GM12878 (cell line): ENCODE results near the gene PDCD10. TPM values are rescaled to one million over a fixed set of nuclear protein-coding genes. Genes with fewer than 3 reads are reported as not detected.

Experiments
- ATAC-seq: fragments of 200-7000 bp; cut with Tn5 transposase; 3 replicates; pipeline ENCODE4 v1.9.1; 2020; ENCODE audit warnings: mild to moderate bottlenecking, moderate library complexity
- BruUV-seq: library from RNA; stranded (reverse); fragments of 400-500 nt; replicated peaks from 2 replicates; lab custom pipeline; 2021; lab: Mats Ljungman, UMichigan
- CTCF ChIA-PET: fragments of 300-600 bp; sonication (Branson Sonifier 250); formaldehyde crosslinking; extraction: SDS; loops from one replicate; lab custom pipeline; 2021; ENCODE audit warnings: inconsistent platforms; lab: Yijun Ruan, JAX
- POLR2A ChIA-PET: fragments of 350-600 bp; formaldehyde crosslinking; extraction: SDS; loops from one replicate; lab custom pipeline; 2021; ENCODE audit warnings: inconsistent platforms; lab: Charles Lee
- RAD21 ChIA-PET: fragments of 300-600 bp; sonication (Branson Sonifier 250); formaldehyde crosslinking; loops from one replicate; lab custom pipeline; 2023; ENCODE audit warnings: antibody characterized with exemption; ENCODE audit not compliant: unreplicated experiment; lab: Charles Lee
- SMC1A ChIA-PET: fragments of 300-600 bp; sonication (Branson Sonifier 250); formaldehyde crosslinking; loops from one replicate; lab custom pipeline; 2023; ENCODE audit not compliant: unreplicated experiment, uncharacterized antibody; lab: Charles Lee
- DNase-seq: peaks from one replicate; pipeline ENCODE4 v3.0.0-alpha.2; 2011; ENCODE audit warnings: low read depth, low spot score
- FAIRE-seq: peaks from 3 replicates; lab custom pipeline; 2011; peaks lifted over from hg19 to GRCh38; lab: Jason Lieb, UNC
- H2AFZ ChIP-seq: 2 replicates; pipeline ENCODE4 v1.6.0; 2011; ENCODE audit warnings: low read depth, low read length, control low read depth; ENCODE audit not compliant: control insufficient read depth
- H3K27ac ChIP-seq: 2 replicates; pipeline ENCODE4 v1.5.1; 2011; ENCODE audit warnings: control low read depth; ENCODE audit not compliant: control insufficient read depth, insufficient read depth
- H3K27me3 ChIP-seq, 2 experiments: replicated peaks in 1 of 2; 2 replicates each; pipeline versions ENCODE4 v1.6.0 to v1.6.1; 2011; ENCODE audit warnings: low read length in 1 of 2; ENCODE audit not compliant: control insufficient read depth in 2 of 2, insufficient read depth in 2 of 2
- H3K36me3 ChIP-seq, 2 experiments: 2 replicates each; pipeline ENCODE4 v1.5.1; 2011; ENCODE audit warnings: low read length in 1 of 2; ENCODE audit not compliant: control insufficient read depth in 2 of 2, insufficient read depth in 2 of 2
- H3K4me1 ChIP-seq: 2 replicates; pipeline ENCODE4 v1.6.1; 2011; ENCODE audit warnings: mild to moderate bottlenecking, low read length, moderate library complexity, mixed read lengths; ENCODE audit not compliant: control insufficient read depth, insufficient read depth
- H3K4me2 ChIP-seq: 2 replicates; pipeline ENCODE4 v1.6.0; 2011; ENCODE audit warnings: control low read depth; ENCODE audit not compliant: control insufficient read depth, insufficient read depth
- H3K4me3 ChIP-seq: fragments of 200-600 bp; sonication (generic); 2 replicates; pipeline ENCODE4 v1.5.1; 2016
- H3K79me2 ChIP-seq: 2 replicates; pipeline ENCODE4 v1.6.0; 2011; ENCODE audit warnings: low read length; ENCODE audit not compliant: control insufficient read depth, insufficient read depth
- H3K9ac ChIP-seq: 2 replicates; pipeline ENCODE4 v1.8.0; 2011; ENCODE audit warnings: low read length, control low read depth, mixed read lengths; ENCODE audit not compliant: control insufficient read depth, insufficient read depth
- H3K9me3 ChIP-seq: replicated peaks from 3 replicates; pipeline ENCODE4 v1.5.1; 2011; ENCODE audit warnings: mild to moderate bottlenecking, low read length; ENCODE audit not compliant: control insufficient read depth, insufficient read depth
- H4K20me1 ChIP-seq: 2 replicates; pipeline ENCODE4 v1.6.0; 2011; ENCODE audit not compliant: control insufficient read depth, insufficient read depth
- BMI1 ChIP-seq: fragments of 450-650 bp; IDR thresholded peaks from 2 replicates; pipeline ENCODE4 v1.6.1; 2016; ENCODE audit warnings: mild to moderate bottlenecking, moderate library complexity, borderline replicate concordance
- CHD1 ChIP-seq: IDR thresholded peaks from 2 replicates; pipeline ENCODE4 v1.6.1; 2012; ENCODE audit warnings: low read depth, low read length, improper control_type of control experiment
- EGR1 ChIP-seq, 2 experiments: IDR thresholded peaks; 1 replicate in 1 of 2; 2 replicates in 1 of 2; pipeline ENCODE4 v1.6.1; 2011 to 2012; ENCODE audit warnings: low read depth in 2 of 2, low read length in 2 of 2, borderline replicate concordance in 1 of 2, mild to moderate bottlenecking in 1 of 2, moderate library complexity in 1 of 2
- HCFC1 ChIP-seq: fragments of 150-350 bp; IDR thresholded peaks from 2 replicates; pipeline ENCODE4 v1.6.1; 2014; ENCODE audit warnings: low read length
- KLF5 ChIP-seq: fragments of 450-650 bp; IDR thresholded peaks from 2 replicates; pipeline ENCODE4 v1.6.1; 2014; ENCODE audit warnings: mild to moderate bottlenecking; ENCODE audit not compliant: partially characterized antibody
- LARP7 ChIP-seq: fragments of 450-650 bp; IDR thresholded peaks from 2 replicates; pipeline ENCODE4 v1.6.1; 2017; ENCODE audit warnings: mild to moderate bottlenecking
- MXI1 ChIP-seq: fragments of 150-350 bp; IDR thresholded peaks from 2 replicates; pipeline ENCODE4 v1.6.1; 2011; ENCODE audit warnings: low read depth, mild to moderate bottlenecking, inconsistent platforms, low read length, improper control_type of control experiment
- NR2C1 ChIP-seq: fragments of 450-650 bp; IDR thresholded peaks from 2 replicates; pipeline ENCODE4 v1.6.1; 2017; ENCODE audit warnings: antibody characterized with exemption, mild to moderate bottlenecking, moderate library complexity
- PAX5 ChIP-seq: IDR thresholded peaks from 2 replicates; pipeline ENCODE4 v1.6.1; 2011; ENCODE audit warnings: low read depth, low read length, borderline replicate concordance
- PML ChIP-seq: IDR thresholded peaks from 2 replicates; pipeline ENCODE4 v1.6.1; 2012; ENCODE audit warnings: low read length, inconsistent platforms
- POLR2AphosphoS2 ChIP-seq: IDR thresholded peaks from 2 replicates; pipeline ENCODE4 v1.6.1; 2011; ENCODE audit warnings: low read depth, mild to moderate bottlenecking, low read length, improper control_type of control experiment, moderate library complexity
- SMAD1 ChIP-seq: fragments of 450-650 bp; IDR thresholded peaks from 2 replicates; pipeline ENCODE4 v1.6.1; 2018; ENCODE audit warnings: mild to moderate bottlenecking, low read depth; ENCODE audit not compliant: partially characterized antibody
- SMARCA5 ChIP-seq: fragments of 450-650 bp; IDR thresholded peaks from 2 replicates; pipeline ENCODE4 v1.6.1; 2017; ENCODE audit warnings: mild to moderate bottlenecking
- TCF3 ChIP-seq: IDR thresholded peaks from 2 replicates; pipeline ENCODE4 v1.6.1; 2012; ENCODE audit warnings: low read depth, mild to moderate bottlenecking, low read length, borderline replicate concordance; ENCODE audit not compliant: insufficient read depth
- WGBS: methylation state at CpG from one replicate; pipeline ENCODE4 v1.1.6; 2016; ENCODE audit warnings: low lambda C conversion rate; ENCODE audit not compliant: insufficient replicate concordance, insufficient coverage; ENCODE audit errors: missing lambda C conversion rate; 5-methylcytosine and 5-hydroxymethylcytosine counted together
- in situ Hi-C: fragments of 300-500 bp; cut with MboI; formaldehyde crosslinking; loops from 9 replicates; pipeline ENCODE4 v1.14.3; 2018; ENCODE audit warnings: mixed read lengths
- intact Hi-C: fragments of 100-400 bp; cut with micrococcal nuclease; formaldehyde crosslinking; loops from one replicate; pipeline ENCODE4 v1.14.2; 2022; ENCODE audit not compliant: unreplicated experiment
- polyA plus RNA-seq, 11 experiments: library from polyadenylated mRNA; depleted of rRNA in 4 of 11; unstranded in 6 of 11; stranded (reverse) in 5 of 11; fragments of >200 nt; fragmentation: Nextera tagmentation in 4 of 11; fragmentation: Illumina TruSeq in 1 of 11; extraction: Ambion mirVana in 4 of 11; extraction: Trizol in 1 of 11; gene quantifications; 1 replicate in 1 of 11; 2 replicates in 10 of 11; pipeline versions ENCODE4 v1.2.1 to v1.2.3, GENCODE V29; 2011 to 2016; ENCODE audit warnings: inconsistent platforms in 2 of 11, missing spikeins in 2 of 11, low read depth in 1 of 11
- total RNA-seq, 4 experiments: library from RNA; depleted of rRNA in 3 of 4; stranded (reverse); fragments of >200 nt in 3 of 4; fragmentation: Illumina TruSeq in 1 of 4; extraction: Trizol in 1 of 4; gene quantifications; 2 replicates each; pipeline versions ENCODE4 v1.2.1 to v1.2.3, GENCODE V29; 2013 to 2021
- TF ChIP-seq, protein P1 (sequence below): fragments of 450-650 bp; IDR thresholded peaks from 2 replicates; pipeline ENCODE4 v1.6.1; 2014; ENCODE audit warnings: mild to moderate bottlenecking
- TF ChIP-seq, protein P2 (sequence below): fragments of 150-350 bp; IDR thresholded peaks from 2 replicates; pipeline ENCODE4 v1.6.1; 2014; ENCODE audit warnings: mild to moderate bottlenecking, low read depth, low read length

The PDCD10 gene
- total and polyA plus RNA-seq, 10 of the 15 experiments (the other 5 are each of a cell fraction or from before 2014, with no cell fraction given): 64.1 to 247 (median 125) TPM

DNA sequence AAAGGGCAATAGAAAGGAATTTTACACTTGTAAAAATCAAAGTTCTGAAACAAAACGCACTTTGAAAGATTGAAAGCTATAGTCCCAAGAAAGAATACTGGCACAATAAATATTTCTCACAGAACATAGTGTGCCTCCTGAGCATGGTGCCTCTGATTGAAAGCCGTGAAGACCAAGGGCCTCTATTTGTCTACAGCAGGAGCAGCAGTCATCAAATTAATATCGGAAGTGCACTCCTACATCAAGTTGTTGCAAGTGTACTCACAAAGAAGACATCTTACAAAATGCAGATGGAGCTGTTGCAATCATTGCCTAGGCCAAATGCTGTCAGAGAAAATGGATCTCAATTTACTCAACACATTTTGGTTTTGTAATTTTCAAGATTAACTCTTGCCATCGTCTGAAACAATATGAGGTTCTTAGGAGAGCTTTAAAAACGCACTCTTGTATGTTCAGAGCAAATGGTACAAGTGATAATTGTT, 71.7 kb downstream of the PDCD10 start:
- CTCF ChIA-PET: interaction anchor here (0.9 to 1.3 kb wide), 3 partner anchors 11 to 78 kb away, joined by 3 read pairs; no protein-coding TSS in a partner anchor
- Histone ChIP-seq H3K27me3 (no peaks in the 10 kb centered on the region; a peak in 1 of 4 replicates), H3K36me3 (no peaks in the 10 kb centered on the region), H3K79me2 (no peaks in the 10 kb centered on the region), H3K4me1 (no peaks in the 10 kb centered on the region), H3K9me3 (no peaks in the 10 kb centered on the region), H3K9ac (no peak overlapping the region), H2AFZ (no peak overlapping the region), H3K4me2 (no peak overlapping the region), H3K4me3 (no peak overlapping the region), H3K27ac (no peak overlapping the region), H4K20me1 (no peaks in the 10 kb centered on the region)
- ATAC-seq (no peak), FAIRE-seq (no peak), DNase-seq (no peak)
- no TSS peak for BruUV-seq
- SMC1A ChIA-PET: interaction anchor here (0.8 kb wide), 1 partner anchor 9 kb away, joined by 3 read pairs; no protein-coding TSS in a partner anchor
- RAD21 ChIA-PET: no interaction called here
- TF ChIP-seq, protein P1, sequence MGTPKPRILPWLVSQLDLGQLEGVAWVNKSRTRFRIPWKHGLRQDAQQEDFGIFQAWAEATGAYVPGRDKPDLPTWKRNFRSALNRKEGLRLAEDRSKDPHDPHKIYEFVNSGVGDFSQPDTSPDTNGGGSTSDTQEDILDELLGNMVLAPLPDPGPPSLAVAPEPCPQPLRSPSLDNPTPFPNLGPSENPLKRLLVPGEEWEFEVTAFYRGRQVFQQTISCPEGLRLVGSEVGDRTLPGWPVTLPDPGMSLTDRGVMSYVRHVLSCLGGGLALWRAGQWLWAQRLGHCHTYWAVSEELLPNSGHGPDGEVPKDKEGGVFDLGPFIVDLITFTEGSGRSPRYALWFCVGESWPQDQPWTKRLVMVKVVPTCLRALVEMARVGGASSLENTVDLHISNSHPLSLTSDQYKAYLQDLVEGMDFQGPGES: no peak
- no peak for TF ChIP-seq SMARCA5
- TF ChIP-seq CHD1: no peak
- no peak for TF ChIP-seq MXI1
- no peak for TF ChIP-seq EGR1 (IDR thresholded peaks at IDR 0.05; ENCODE audit: borderline replicate concordance in 1 of 2, low read depth in 2 of 2, low read length in 2 of 2)
- no peak for TF ChIP-seq NR2C1
- TF ChIP-seq, protein P2, sequence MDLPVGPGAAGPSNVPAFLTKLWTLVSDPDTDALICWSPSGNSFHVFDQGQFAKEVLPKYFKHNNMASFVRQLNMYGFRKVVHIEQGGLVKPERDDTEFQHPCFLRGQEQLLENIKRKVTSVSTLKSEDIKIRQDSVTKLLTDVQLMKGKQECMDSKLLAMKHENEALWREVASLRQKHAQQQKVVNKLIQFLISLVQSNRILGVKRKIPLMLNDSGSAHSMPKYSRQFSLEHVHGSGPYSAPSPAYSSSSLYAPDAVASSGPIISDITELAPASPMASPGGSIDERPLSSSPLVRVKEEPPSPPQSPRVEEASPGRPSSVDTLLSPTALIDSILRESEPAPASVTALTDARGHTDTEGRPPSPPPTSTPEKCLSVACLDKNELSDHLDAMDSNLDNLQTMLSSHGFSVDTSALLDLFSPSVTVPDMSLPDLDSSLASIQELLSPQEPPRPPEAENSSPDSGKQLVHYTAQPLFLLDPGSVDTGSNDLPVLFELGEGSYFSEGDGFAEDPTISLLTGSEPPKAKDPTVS: no peak
- TF ChIP-seq PAX5: no peak
- no peak for TF ChIP-seq TCF3
- TF ChIP-seq BMI1: no peak
- TF ChIP-seq PML: no peak
- TF ChIP-seq KLF5: no peak
- no peak for TF ChIP-seq POLR2AphosphoS2
- TF ChIP-seq SMAD1: no peak
- TF ChIP-seq LARP7: no peak
- no peak for TF ChIP-seq HCFC1
- intact Hi-C loops: no loop called here
- WGBS: 72% methylated on average over 5 of the region's 5 CpGs
- in situ Hi-C loops: no loop called here
- POLR2A ChIA-PET: no interaction called here
